ENCODE measurements around the gene CBX4. TPM values are rescaled to one million over a fixed set of nuclear protein-coding genes. Genes with fewer than 3 reads are reported as not detected.

Gene CBX4
- total and polyA plus RNA-seq, 2 of the 4 experiments (the other 2 are of a cell fraction) = 3.2 to 9.4 TPM

DNA sequence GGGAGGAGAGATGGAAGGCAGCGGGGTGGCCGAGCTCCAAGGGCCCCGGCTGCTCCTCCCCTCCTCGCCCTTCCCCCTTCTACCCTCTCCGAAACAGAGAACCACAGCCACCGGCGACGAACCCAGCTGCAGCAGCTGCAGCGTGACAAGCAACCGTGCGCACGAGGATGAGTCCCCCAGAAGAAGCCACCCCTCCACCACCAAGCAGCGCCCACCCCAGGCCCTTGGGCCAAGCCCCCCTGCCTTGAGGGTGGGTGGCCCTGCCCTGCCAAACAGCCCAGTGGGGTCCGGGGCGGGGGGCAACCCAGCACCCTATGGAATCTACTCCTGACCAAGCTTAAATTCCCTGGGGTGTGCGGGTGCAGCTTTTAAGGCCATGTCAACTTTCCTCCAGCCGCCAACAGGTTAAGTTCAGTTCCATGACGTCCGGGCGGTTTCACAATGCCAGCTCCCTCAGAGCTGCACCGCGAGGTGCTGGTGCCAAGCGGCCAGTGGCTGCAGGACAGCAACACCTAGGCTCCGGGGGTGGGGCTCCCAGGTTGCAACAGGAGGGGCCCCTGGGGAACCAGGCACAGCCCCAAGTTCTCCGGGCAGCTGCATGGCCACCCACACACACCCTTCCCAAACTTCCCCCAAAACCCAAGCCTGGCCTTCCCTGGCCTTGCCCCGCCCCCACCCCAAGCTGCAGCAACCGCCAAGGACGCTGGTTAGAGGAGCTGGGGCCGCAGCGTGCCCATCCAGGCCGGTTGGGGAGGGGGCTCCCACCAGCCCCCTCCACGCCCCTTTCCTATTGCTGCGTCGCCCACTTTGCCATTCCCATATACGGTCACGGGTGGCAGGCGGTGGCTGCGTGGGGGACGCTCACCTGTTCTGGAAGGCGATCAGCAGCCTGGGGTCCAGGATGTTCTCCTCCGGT lies 2.0 kb downstream of the CBX4 start:
- Histone ChIP-seq H3K79me1 (ENCODE audit: low read depth in 1 of 2, low read length in 2 of 2) (peaks cover 10 to 46% of the 10 kb centered on the region in 2 experiments), H3K36me3 (ENCODE audit: control insufficient read depth, insufficient read depth, low read length) (peaks cover 21% of the 10 kb centered on the region; the same call in 1 of the 2 replicates), H3K9me3 (ENCODE audit: control insufficient read depth, insufficient read depth, low read length) (peaks cover 6% of the 10 kb centered on the region; the same call in 1 of the 2 replicates), H4K5ac (ENCODE audit: low read depth, low read length) (no peak overlapping the region), H3K9me1 (ENCODE audit: insufficient read depth, low read length) (0 out of 2 replicates have a peak, but pooled peaks cover 2% of the 10 kb centered on the region), H2AK9ac (replicated peaks; ENCODE audit: low read depth, low read length, poor library complexity) (peak overlapping the region; percentile 94), H4K91ac (ENCODE audit: insufficient read depth, low read depth, low read length) (peak overlapping the region; percentile 13; the same call in 1 of the 2 replicates), H2BK15ac (ENCODE audit: low read depth, low read length) (no peak overlapping the region), H3K14ac (replicated peaks; ENCODE audit: low read depth, low read length) (peak overlapping the region; percentile 89), H3K27me3 (ENCODE audit: control insufficient read depth, insufficient read depth, low read length) (peaks cover 23% of the 10 kb centered on the region), H2BK20ac (ENCODE audit: low read depth, low read length) (no peak overlapping the region), H3K9ac (ENCODE audit: low read depth, low read length) (peak overlapping the region; percentile 90), H3K23ac (ENCODE audit: low read depth, low read length) (peak overlapping the region; percentile 37; the same call in 1 of the 2 replicates), H3K27ac (ENCODE audit: insufficient read depth, low read length) (peak overlapping the region; percentile 76), H4K8ac (ENCODE audit: low read depth in 2 of 2, low read length in 2 of 2) (peak overlapping the region in 1 of 2 experiments; percentile 24; a peak in 1 of 4 replicates), H2BK5ac (ENCODE audit: low read depth, low read length, poor library complexity, severe bottlenecking) (peak overlapping the region; percentile 5), H2AK5ac (ENCODE audit: low read depth, low read length) (peak overlapping the region; percentile 66; the same call in 1 of the 2 replicates), H3K56ac (ENCODE audit: extremely low read depth, insufficient read depth, low read length) (no peak overlapping the region), H2AFZ (replicated peaks; ENCODE audit: low read length, poor library complexity) (peak overlapping the region; percentile 77), H3K18ac (ENCODE audit: low read depth, low read length) (no peak overlapping the region), H2BK120ac (ENCODE audit: low read depth, low read length) (peak overlapping the region; percentile 21; the same call in 1 of the 2 replicates), H3K4ac (ENCODE audit: low read depth, low read length) (peak overlapping the region; percentile 61), H4K20me1 (ENCODE audit: insufficient read depth, low read length) (peaks cover 54% of the 10 kb centered on the region), H3K4me1 (ENCODE audit: control insufficient read depth, insufficient read depth, low read length) (peaks cover 21% of the 10 kb centered on the region), H3K4me3 (ENCODE audit: insufficient read depth, low read depth, low read length) (peak overlapping the region; percentile 79), H3K4me2 (ENCODE audit: low read depth, low read length) (peak overlapping the region; percentile 89)
- dilution Hi-C loops (cut with HindIII; ENCODE audit: low sequenced_read_pairs, unreplicated experiment) (no loop called here), intact Hi-C loops (cut with micrococcal nuclease) (loop anchor here (5.0 kb wide), 1 partner anchor 90 kb away; no protein-coding TSS in a partner anchor), in situ Hi-C loops (cut with MboI; ENCODE audit: low sequenced_read_pairs) (no loop called here)
- DNase-seq = peak; percentile 74
- no TSS peak for BruUV-seq (replicated peaks)
- ChIA-PET POLR2A (ENCODE audit: unreplicated experiment) (interaction anchor here (0.6 kb wide), 1 partner anchor 68 kb away, joined by 11 read pairs; no protein-coding TSS in a partner anchor), CTCF (interaction anchor here (1.0 to 1.4 kb wide), 3 partner anchors 13 to 23 kb away, joined by 3 read pairs; no protein-coding TSS in a partner anchor)
- WGBS, 2 experiments (ENCODE audit: extremely low coverage in 2 of 2, insufficient read length in 1 of 2) = 7% methylated on average over 5 of the region's 41 CpGs; no CpG with 5 or more reads in 1 of the 2 experiments
- ATAC-seq (ENCODE audit: low read depth) = no peak
- TF ChIP-seq MAFK (IDR thresholded peaks at IDR 0.05; ENCODE audit: low read depth, low read length) (no peak), POLR2A (IDR thresholded peaks at IDR 0.05; ENCODE audit: low read depth, low read length) (no peak), RCOR1 (IDR thresholded peaks at IDR 0.05; ENCODE audit: insufficient replicate concordance, low read length) (no peak), CEBPB (IDR thresholded peaks at IDR 0.05; ENCODE audit: low read depth, low read length) (peak; percentile 95), MXI1 (IDR thresholded peaks at IDR 0.05; ENCODE audit: borderline replicate concordance, low read depth, low read length) (no peak; the same call in 1 of the 2 replicates), RFX5 (IDR thresholded peaks at IDR 0.05; ENCODE audit: low read depth, low read length) (no peak), RAD21 (IDR thresholded peaks at IDR 0.05; ENCODE audit: low read length) (peak; percentile 1; the same call in 1 of the 2 replicates), SMC3 (IDR thresholded peaks at IDR 0.05; ENCODE audit: low read depth, low read length) (no peak), FOS (IDR thresholded peaks at IDR 0.05; ENCODE audit: low read depth, low read length) (no peak), CHD1 (IDR thresholded peaks at IDR 0.05; ENCODE audit: low read depth, low read length) (no peak), BHLHE40 (IDR thresholded peaks at IDR 0.05; ENCODE audit: low read depth, low read length) (no peak), MAZ (IDR thresholded peaks at IDR 0.05; ENCODE audit: borderline replicate concordance, low read depth, low read length) (0 out of 2 replicates have a peak, but pooled peaks have one; percentile 9)
- TF ChIP-seq, protein P1, sequence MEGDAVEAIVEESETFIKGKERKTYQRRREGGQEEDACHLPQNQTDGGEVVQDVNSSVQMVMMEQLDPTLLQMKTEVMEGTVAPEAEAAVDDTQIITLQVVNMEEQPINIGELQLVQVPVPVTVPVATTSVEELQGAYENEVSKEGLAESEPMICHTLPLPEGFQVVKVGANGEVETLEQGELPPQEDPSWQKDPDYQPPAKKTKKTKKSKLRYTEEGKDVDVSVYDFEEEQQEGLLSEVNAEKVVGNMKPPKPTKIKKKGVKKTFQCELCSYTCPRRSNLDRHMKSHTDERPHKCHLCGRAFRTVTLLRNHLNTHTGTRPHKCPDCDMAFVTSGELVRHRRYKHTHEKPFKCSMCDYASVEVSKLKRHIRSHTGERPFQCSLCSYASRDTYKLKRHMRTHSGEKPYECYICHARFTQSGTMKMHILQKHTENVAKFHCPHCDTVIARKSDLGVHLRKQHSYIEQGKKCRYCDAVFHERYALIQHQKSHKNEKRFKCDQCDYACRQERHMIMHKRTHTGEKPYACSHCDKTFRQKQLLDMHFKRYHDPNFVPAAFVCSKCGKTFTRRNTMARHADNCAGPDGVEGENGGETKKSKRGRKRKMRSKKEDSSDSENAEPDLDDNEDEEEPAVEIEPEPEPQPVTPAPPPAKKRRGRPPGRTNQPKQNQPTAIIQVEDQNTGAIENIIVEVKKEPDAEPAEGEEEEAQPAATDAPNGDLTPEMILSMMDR (conservative IDR thresholded peaks at IDR 0.05; ENCODE audit: low read depth, low read length) = no peak
- TF ChIP-seq, protein P2, sequence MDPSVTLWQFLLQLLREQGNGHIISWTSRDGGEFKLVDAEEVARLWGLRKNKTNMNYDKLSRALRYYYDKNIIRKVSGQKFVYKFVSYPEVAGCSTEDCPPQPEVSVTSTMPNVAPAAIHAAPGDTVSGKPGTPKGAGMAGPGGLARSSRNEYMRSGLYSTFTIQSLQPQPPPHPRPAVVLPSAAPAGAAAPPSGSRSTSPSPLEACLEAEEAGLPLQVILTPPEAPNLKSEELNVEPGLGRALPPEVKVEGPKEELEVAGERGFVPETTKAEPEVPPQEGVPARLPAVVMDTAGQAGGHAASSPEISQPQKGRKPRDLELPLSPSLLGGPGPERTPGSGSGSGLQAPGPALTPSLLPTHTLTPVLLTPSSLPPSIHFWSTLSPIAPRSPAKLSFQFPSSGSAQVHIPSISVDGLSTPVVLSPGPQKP (IDR thresholded peaks at IDR 0.05; ENCODE audit: borderline replicate concordance, low read depth, low read length) = no peak

All from IMR-90 (cell line).